HL-60 (cell line): Measurements from ENCODE around the gene NBEAL2.

Experiments used
- POLR2AphosphoS5 ChIP-seq: IDR thresholded peaks from 2 replicates; pipeline ENCODE4 v1.6.1; 2012; ENCODE audit warnings: low read depth
- TF ChIP-seq, protein P1 (sequence below): IDR thresholded peaks from one replicate; pipeline ENCODE4 v1.5.1; 2011; ENCODE audit warnings: low read length, control low read depth, inconsistent platforms; ENCODE audit not compliant: insufficient read depth
- TF ChIP-seq, protein P2 (sequence below): IDR thresholded peaks from 2 replicates; pipeline ENCODE4 v1.6.1; 2012; ENCODE audit warnings: low read depth; ENCODE audit not compliant: insufficient replicate concordance

DNA sequence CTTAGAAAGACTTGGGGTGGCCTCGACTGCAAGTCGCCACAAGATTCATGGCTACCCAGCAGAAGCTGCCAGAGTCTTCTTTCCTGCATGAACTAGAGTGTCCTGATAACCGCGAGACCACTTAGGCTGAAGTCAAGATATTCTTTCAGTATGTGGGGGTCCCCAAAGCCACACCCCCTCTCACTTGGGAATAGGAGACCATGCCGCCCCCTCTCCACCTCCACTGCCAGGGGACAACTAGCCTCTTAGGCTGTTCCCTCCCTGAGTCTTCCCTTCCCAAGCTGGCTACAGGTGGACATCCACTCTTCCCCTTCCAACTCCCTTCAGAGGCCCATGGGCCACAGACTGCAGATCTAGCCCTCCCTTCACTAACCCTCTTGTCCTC, 1.7 kb upstream of the NBEAL2 start:
- TF ChIP-seq, protein P1, sequence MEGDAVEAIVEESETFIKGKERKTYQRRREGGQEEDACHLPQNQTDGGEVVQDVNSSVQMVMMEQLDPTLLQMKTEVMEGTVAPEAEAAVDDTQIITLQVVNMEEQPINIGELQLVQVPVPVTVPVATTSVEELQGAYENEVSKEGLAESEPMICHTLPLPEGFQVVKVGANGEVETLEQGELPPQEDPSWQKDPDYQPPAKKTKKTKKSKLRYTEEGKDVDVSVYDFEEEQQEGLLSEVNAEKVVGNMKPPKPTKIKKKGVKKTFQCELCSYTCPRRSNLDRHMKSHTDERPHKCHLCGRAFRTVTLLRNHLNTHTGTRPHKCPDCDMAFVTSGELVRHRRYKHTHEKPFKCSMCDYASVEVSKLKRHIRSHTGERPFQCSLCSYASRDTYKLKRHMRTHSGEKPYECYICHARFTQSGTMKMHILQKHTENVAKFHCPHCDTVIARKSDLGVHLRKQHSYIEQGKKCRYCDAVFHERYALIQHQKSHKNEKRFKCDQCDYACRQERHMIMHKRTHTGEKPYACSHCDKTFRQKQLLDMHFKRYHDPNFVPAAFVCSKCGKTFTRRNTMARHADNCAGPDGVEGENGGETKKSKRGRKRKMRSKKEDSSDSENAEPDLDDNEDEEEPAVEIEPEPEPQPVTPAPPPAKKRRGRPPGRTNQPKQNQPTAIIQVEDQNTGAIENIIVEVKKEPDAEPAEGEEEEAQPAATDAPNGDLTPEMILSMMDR = no peak
- TF ChIP-seq POLR2AphosphoS5 = no peak
- TF ChIP-seq, protein P2, sequence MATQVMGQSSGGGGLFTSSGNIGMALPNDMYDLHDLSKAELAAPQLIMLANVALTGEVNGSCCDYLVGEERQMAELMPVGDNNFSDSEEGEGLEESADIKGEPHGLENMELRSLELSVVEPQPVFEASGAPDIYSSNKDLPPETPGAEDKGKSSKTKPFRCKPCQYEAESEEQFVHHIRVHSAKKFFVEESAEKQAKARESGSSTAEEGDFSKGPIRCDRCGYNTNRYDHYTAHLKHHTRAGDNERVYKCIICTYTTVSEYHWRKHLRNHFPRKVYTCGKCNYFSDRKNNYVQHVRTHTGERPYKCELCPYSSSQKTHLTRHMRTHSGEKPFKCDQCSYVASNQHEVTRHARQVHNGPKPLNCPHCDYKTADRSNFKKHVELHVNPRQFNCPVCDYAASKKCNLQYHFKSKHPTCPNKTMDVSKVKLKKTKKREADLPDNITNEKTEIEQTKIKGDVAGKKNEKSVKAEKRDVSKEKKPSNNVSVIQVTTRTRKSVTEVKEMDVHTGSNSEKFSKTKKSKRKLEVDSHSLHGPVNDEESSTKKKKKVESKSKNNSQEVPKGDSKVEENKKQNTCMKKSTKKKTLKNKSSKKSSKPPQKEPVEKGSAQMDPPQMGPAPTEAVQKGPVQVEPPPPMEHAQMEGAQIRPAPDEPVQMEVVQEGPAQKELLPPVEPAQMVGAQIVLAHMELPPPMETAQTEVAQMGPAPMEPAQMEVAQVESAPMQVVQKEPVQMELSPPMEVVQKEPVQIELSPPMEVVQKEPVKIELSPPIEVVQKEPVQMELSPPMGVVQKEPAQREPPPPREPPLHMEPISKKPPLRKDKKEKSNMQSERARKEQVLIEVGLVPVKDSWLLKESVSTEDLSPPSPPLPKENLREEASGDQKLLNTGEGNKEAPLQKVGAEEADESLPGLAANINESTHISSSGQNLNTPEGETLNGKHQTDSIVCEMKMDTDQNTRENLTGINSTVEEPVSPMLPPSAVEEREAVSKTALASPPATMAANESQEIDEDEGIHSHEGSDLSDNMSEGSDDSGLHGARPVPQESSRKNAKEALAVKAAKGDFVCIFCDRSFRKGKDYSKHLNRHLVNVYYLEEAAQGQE = no peak
